Measurements from ENCODE around the gene MT1B. TPM values are rescaled to one million over a fixed set of nuclear protein-coding genes. Genes with fewer than 3 reads are reported as not detected.

Gene MT1B
- polyA plus RNA-seq, 1 donor from 2014 or later, result not detected

GRCh38 chr16:56649820-56650219, 1.9 kb upstream of the MT1B start:
- no peak overlapping the region for H3K27ac ChIP-seq (ENCODE audit: low read length)
- no peak overlapping the region for H2AFZ ChIP-seq (ENCODE audit: low read depth, low read length)
- H3K9ac ChIP-seq (ENCODE audit: low read length), result no peak overlapping the region
- H3K27me3 ChIP-seq (ENCODE audit: insufficient read depth, low read depth, low read length), result peaks cover 48% of the 10 kb centered on the region
- no peaks in the 10 kb centered on the region for H3K9me2 ChIP-seq (ENCODE audit: insufficient read depth, low read length)
- no peak overlapping the region for H3K4me2 ChIP-seq (ENCODE audit: low read length)
- H3K36me3 ChIP-seq (ENCODE audit: insufficient read depth, low read length), result no peaks in the 10 kb centered on the region
- H3K9me3 ChIP-seq (ENCODE audit: low read length), result no peaks in the 10 kb centered on the region
- TF ChIP-seq CTCF (IDR thresholded peaks at IDR 0.05; ENCODE audit: poor library complexity, severe bottlenecking) (no peak), SMC3 (conservative IDR thresholded peaks at IDR 0.05; ENCODE audit: poor library complexity) (no peak), MXI1 (conservative IDR thresholded peaks at IDR 0.05; ENCODE audit: poor library complexity, severe bottlenecking) (no peak), TAF1 (IDR thresholded peaks at IDR 0.05; ENCODE audit: low read depth) (no peak), EZH2 (IDR thresholded peaks at IDR 0.05; ENCODE audit: borderline replicate concordance, insufficient read depth, low read length, poor library complexity, severe bottlenecking) (no peak), RAD21 (conservative IDR thresholded peaks at IDR 0.05) (no peak), POLR2AphosphoS5 (IDR thresholded peaks at IDR 0.05) (no peak), EP300 (conservative IDR thresholded peaks at IDR 0.05; ENCODE audit: poor library complexity, severe bottlenecking) (no peak)
- TF ChIP-seq, protein P1, sequence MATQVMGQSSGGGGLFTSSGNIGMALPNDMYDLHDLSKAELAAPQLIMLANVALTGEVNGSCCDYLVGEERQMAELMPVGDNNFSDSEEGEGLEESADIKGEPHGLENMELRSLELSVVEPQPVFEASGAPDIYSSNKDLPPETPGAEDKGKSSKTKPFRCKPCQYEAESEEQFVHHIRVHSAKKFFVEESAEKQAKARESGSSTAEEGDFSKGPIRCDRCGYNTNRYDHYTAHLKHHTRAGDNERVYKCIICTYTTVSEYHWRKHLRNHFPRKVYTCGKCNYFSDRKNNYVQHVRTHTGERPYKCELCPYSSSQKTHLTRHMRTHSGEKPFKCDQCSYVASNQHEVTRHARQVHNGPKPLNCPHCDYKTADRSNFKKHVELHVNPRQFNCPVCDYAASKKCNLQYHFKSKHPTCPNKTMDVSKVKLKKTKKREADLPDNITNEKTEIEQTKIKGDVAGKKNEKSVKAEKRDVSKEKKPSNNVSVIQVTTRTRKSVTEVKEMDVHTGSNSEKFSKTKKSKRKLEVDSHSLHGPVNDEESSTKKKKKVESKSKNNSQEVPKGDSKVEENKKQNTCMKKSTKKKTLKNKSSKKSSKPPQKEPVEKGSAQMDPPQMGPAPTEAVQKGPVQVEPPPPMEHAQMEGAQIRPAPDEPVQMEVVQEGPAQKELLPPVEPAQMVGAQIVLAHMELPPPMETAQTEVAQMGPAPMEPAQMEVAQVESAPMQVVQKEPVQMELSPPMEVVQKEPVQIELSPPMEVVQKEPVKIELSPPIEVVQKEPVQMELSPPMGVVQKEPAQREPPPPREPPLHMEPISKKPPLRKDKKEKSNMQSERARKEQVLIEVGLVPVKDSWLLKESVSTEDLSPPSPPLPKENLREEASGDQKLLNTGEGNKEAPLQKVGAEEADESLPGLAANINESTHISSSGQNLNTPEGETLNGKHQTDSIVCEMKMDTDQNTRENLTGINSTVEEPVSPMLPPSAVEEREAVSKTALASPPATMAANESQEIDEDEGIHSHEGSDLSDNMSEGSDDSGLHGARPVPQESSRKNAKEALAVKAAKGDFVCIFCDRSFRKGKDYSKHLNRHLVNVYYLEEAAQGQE (IDR thresholded peaks at IDR 0.05; ENCODE audit: borderline replicate concordance), result no peak
- H4K20me1 ChIP-seq (ENCODE audit: insufficient read depth), result no peaks in the 10 kb centered on the region
- H3F3A ChIP-seq (ENCODE audit: insufficient read depth, low read length, poor library complexity, severe bottlenecking), result no peaks in the 10 kb centered on the region
- no peak overlapping the region for H3K4me3 ChIP-seq (ENCODE audit: low read length)
- H3K79me2 ChIP-seq (replicated peaks; ENCODE audit: insufficient read depth, low read length), result no peaks in the 10 kb centered on the region

GRCh38 chr16:56652600-56652999, 914 bp downstream of the MT1B start:
- H4K20me1 ChIP-seq (ENCODE audit: insufficient read depth), result no peaks in the 10 kb centered on the region
- H3K4me3 ChIP-seq (ENCODE audit: low read length), result no peak overlapping the region
- H3K9ac ChIP-seq (ENCODE audit: low read length), result no peak overlapping the region
- TF ChIP-seq RAD21 (conservative IDR thresholded peaks at IDR 0.05) (no peak), TAF1 (IDR thresholded peaks at IDR 0.05; ENCODE audit: low read depth) (no peak), POLR2AphosphoS5 (IDR thresholded peaks at IDR 0.05) (no peak)
- H3K9me3 ChIP-seq (ENCODE audit: low read length), result no peaks in the 10 kb centered on the region
- no peak overlapping the region for H2AFZ ChIP-seq (ENCODE audit: low read depth, low read length)
- H3K4me2 ChIP-seq (ENCODE audit: low read length), result no peak overlapping the region
- H3K79me2 ChIP-seq (replicated peaks; ENCODE audit: insufficient read depth, low read length), result no peaks in the 10 kb centered on the region
- H3K36me3 ChIP-seq (ENCODE audit: insufficient read depth, low read length), result no peaks in the 10 kb centered on the region
- peaks cover 37% of the 10 kb centered on the region for H3K27me3 ChIP-seq (ENCODE audit: insufficient read depth, low read depth, low read length)
- H3K9me2 ChIP-seq (ENCODE audit: insufficient read depth, low read length), result no peaks in the 10 kb centered on the region
- H3K27ac ChIP-seq (ENCODE audit: low read length), result no peak overlapping the region
- no peaks in the 10 kb centered on the region for H3F3A ChIP-seq (ENCODE audit: insufficient read depth, low read length, poor library complexity, severe bottlenecking)

DNA sequence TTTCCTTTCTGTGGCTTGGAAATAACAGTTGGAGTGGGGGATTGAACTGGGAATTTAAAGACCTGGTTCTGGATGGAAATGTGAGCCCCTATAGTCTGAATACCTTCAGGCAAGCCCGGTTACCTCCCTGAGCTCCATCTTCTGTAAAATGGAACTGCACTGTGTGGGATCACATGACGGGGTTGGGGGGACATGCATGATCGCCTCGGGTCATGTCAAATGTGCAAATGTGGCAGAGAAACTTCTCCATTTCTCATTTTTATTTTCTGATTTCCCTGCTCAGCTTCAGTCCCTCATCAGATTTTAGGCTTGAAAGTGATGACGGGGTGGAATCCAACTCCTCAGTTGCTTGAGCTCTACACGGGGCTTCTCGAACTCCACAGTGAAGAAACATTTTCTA, 1.5 kb downstream of the MT1B start:
- no peaks in the 10 kb centered on the region for H3K79me2 ChIP-seq (replicated peaks; ENCODE audit: insufficient read depth, low read length)
- H3K27me3 ChIP-seq (ENCODE audit: insufficient read depth, low read depth, low read length), result peaks cover 37% of the 10 kb centered on the region
- H3K4me2 ChIP-seq (ENCODE audit: low read length), result no peak overlapping the region
- H3K9ac ChIP-seq (ENCODE audit: low read length), result no peak overlapping the region
- H3K27ac ChIP-seq (ENCODE audit: low read length), result no peak overlapping the region
- no peak overlapping the region for H2AFZ ChIP-seq (ENCODE audit: low read depth, low read length)
- H3K9me3 ChIP-seq (ENCODE audit: low read length), result no peaks in the 10 kb centered on the region
- no peak for TF ChIP-seq EP300 (conservative IDR thresholded peaks at IDR 0.05; ENCODE audit: poor library complexity, severe bottlenecking)
- TF ChIP-seq RAD21 (conservative IDR thresholded peaks at IDR 0.05), result no peak
- TF ChIP-seq TAF1 (IDR thresholded peaks at IDR 0.05; ENCODE audit: low read depth), result no peak
- no peak for TF ChIP-seq EZH2 (IDR thresholded peaks at IDR 0.05; ENCODE audit: borderline replicate concordance, insufficient read depth, low read length, poor library complexity, severe bottlenecking)
- TF ChIP-seq CTCF (IDR thresholded peaks at IDR 0.05; ENCODE audit: poor library complexity, severe bottlenecking), result no peak
- no peak for TF ChIP-seq POLR2AphosphoS5 (IDR thresholded peaks at IDR 0.05)
- no peak for TF ChIP-seq SMC3 (conservative IDR thresholded peaks at IDR 0.05; ENCODE audit: poor library complexity)
- TF ChIP-seq MXI1 (conservative IDR thresholded peaks at IDR 0.05; ENCODE audit: poor library complexity, severe bottlenecking), result no peak
- TF ChIP-seq, protein P1 (IDR thresholded peaks at IDR 0.05; ENCODE audit: borderline replicate concordance), result no peak
- no peaks in the 10 kb centered on the region for H3K9me2 ChIP-seq (ENCODE audit: insufficient read depth, low read length)
- no peaks in the 10 kb centered on the region for H3F3A ChIP-seq (ENCODE audit: insufficient read depth, low read length, poor library complexity, severe bottlenecking)
- H4K20me1 ChIP-seq (ENCODE audit: insufficient read depth), result no peaks in the 10 kb centered on the region
- no peaks in the 10 kb centered on the region for H3K36me3 ChIP-seq (ENCODE audit: insufficient read depth, low read length)
- no peak overlapping the region for H3K4me3 ChIP-seq (ENCODE audit: low read length)
